HCT116 (cell line): ENCODE measurements around the gene NHERF2.

Experiments
- CTCF ChIP-seq, 3 experiments: fragments of 200-600 bp in 1 of 3; sonication (generic) in 1 of 3; IDR thresholded peaks in 2 of 3; conservative IDR thresholded peaks in 1 of 3; 2 replicates each; pipeline ENCODE4 v1.5.1; 2012 to 2017; ENCODE audit warnings: low read depth in 2 of 3, low read length in 2 of 3, antibody characterized with exemption in 1 of 3, borderline replicate concordance in 1 of 3, control low read depth in 1 of 3, mild to moderate bottlenecking in 1 of 3, mixed read lengths in 1 of 3, mixed run types in 1 of 3, moderate library complexity in 1 of 3; ENCODE audit not compliant: insufficient read depth in 1 of 3
- EZH2 ChIP-seq: fragments of 200-600 bp; sonication (generic); IDR thresholded peaks from 2 replicates; pipeline ENCODE4 v1.6.1; 2017; ENCODE audit warnings: antibody characterized with exemption, mixed run types
- POLR2A ChIP-seq: IDR thresholded peaks from 2 replicates; pipeline ENCODE4 v1.7.0; 2011; ENCODE audit warnings: borderline replicate concordance; ENCODE audit not compliant: insufficient read depth, insufficient read length; ENCODE audit errors: extremely low read depth
- ZNF274 ChIP-seq: fragments of 200-500 bp; sonication (Bioruptor generic); IDR thresholded peaks from 2 replicates; pipeline ENCODE4 v1.6.1; 2014; ENCODE audit warnings: mild to moderate bottlenecking, low read depth, low read length, inconsistent platforms

GRCh38 chr16:2061526-2061925 lies 34.8 kb downstream of the NHERF2 start:
- TF ChIP-seq ZNF274 (no peak), POLR2A (no peak), CTCF (IDR thresholded peaks at IDR 0.05 in 2 of 3, conservative IDR thresholded peaks at IDR 0.05 in 1 of 3; ENCODE audit: borderline replicate concordance in 1 of 3, insufficient read depth in 1 of 3, low read depth in 2 of 3, low read length in 2 of 3) (no peak), EZH2 (no peak)
